Measurements from ENCODE around the gene EXD3. TPM values are rescaled to one million over a fixed set of nuclear protein-coding genes. Genes with fewer than 3 reads are reported as not detected.

EXD3 gene
- total RNA-seq, 1 donor from 2014 or later: 16.7 TPM

GRCh38 chr9:137286975-137287383 is 136.0 kb downstream of the EXD3 start:
- H3K4me1 ChIP-seq: no peaks in the 10 kb centered on the region
- DNase-seq (ENCODE audit: low spot score in 2 of 2): no peak
- peak in 2 of 3 experiments; percentile 11 to 42 for TF ChIP-seq CTCF (IDR thresholded peaks at IDR 0.05)
- no peak overlapping the region for H3K27ac ChIP-seq
- intact Hi-C loops (cut with DNase I): no loop called here
- no peak overlapping the region for H3K4me3 ChIP-seq
- no peaks in the 10 kb centered on the region for H3K27me3 ChIP-seq
- H3K36me3 ChIP-seq: no peaks in the 10 kb centered on the region
- H3K9me3 ChIP-seq: peaks cover 0 to 6% of the 10 kb centered on the region in 2 donors

- no peak for DNase-seq (ENCODE audit: low spot score in 2 of 2)
- no peaks in the 10 kb centered on the region for H3K27me3 ChIP-seq
- peaks cover 12 to 25% of the 10 kb centered on the region in 2 donors for H3K36me3 ChIP-seq
- no peak overlapping the region for H3K4me3 ChIP-seq
- H3K9me3 ChIP-seq: peaks cover 0 to 6% of the 10 kb centered on the region in 2 donors
- no peak overlapping the region for H3K27ac ChIP-seq
- no peak for TF ChIP-seq CTCF (IDR thresholded peaks at IDR 0.05)
- peaks cover 1 to 7% of the 10 kb centered on the region in 2 donors for H3K4me1 ChIP-seq
- intact Hi-C loops (cut with DNase I): no loop called here
Observed at GRCh38 chr9:137281345-137282116, 141.4 kb downstream of the EXD3 start.

- peaks cover 4 to 12% of the 10 kb centered on the region in 2 donors for H3K4me1 ChIP-seq
- H3K4me3 ChIP-seq: no peak overlapping the region
- peaks cover 12 to 25% of the 10 kb centered on the region in 2 donors for H3K36me3 ChIP-seq
- H3K27me3 ChIP-seq: no peaks in the 10 kb centered on the region
- no peak overlapping the region for H3K27ac ChIP-seq
- peaks cover 0 to 6% of the 10 kb centered on the region in 2 donors for H3K9me3 ChIP-seq
- intact Hi-C loops (cut with DNase I): no loop called here
- peak in 1 of 3 experiments; percentile 7 for TF ChIP-seq CTCF (IDR thresholded peaks at IDR 0.05)
- DNase-seq (ENCODE audit: low spot score in 2 of 2): no peak
Observed at GRCh38 chr9:137280474-137281344, 142.3 kb downstream of the EXD3 start.

- no peak for DNase-seq (ENCODE audit: low spot score in 2 of 2)
- TF ChIP-seq CTCF (IDR thresholded peaks at IDR 0.05): no peak
- Histone ChIP-seq H3K4me3 (no peak overlapping the region), H3K36me3 (peaks cover 12 to 25% of the 10 kb centered on the region in 2 donors), H3K27ac (no peak overlapping the region), H3K27me3 (no peaks in the 10 kb centered on the region), H3K4me1 (peaks cover 4 to 12% of the 10 kb centered on the region in 2 donors), H3K9me3 (peaks cover 0 to 2% of the 10 kb centered on the region in 2 donors)
- intact Hi-C loops (cut with DNase I): no loop called here
Observed at GRCh38 chr9:137279741-137280473, 143.1 kb downstream of the EXD3 start.
